ENCODE measurements around the gene DDX4. TPM values are rescaled to one million over a fixed set of nuclear protein-coding genes. Genes with fewer than 3 reads are reported as not detected.
A peak's percentile ranks its signal among the peaks of the same experiment; 100 is the strongest.

DDX4 gene
- total and polyA plus RNA-seq, 8 donors, result not detected

- no peaks in the 10 kb centered on the region for H3K9me3 ChIP-seq
Measured at GRCh38 chr5:55711507-55712022, 26.3 kb upstream of the DDX4 start.

GRCh38 chr5:55712023-55712859 is 25.6 kb upstream of the DDX4 start, which contains the start of gene SLC38A9:
TSS of gene SLC38A9 (minus strand) at chr5:55712324. CDS start at chr5:55697958, 14,366 bp downstream.
- peaks cover 0 to 17% (median 4%) of the 10 kb centered on the region in 4 donors for H3K36me3 ChIP-seq
- H3K4me3 ChIP-seq, result peak within 1 kb of the TSS; percentile 83 to 93 (median 84)
- H3K27me3 ChIP-seq, result no peaks in the 10 kb centered on the region
- WGBS, 5 donors, result 0 to 1% (median 0%) methylated on average over 53 to 55 of the region's 55 CpGs
- TF ChIP-seq POLR2A (IDR thresholded peaks at IDR 0.05) (peak in 2 of 4 donors; percentile 7 to 25), CTCF (IDR thresholded peaks at IDR 0.05) (no peak), EP300 (IDR thresholded peaks at IDR 0.05) (no peak), POLR2AphosphoS5 (IDR thresholded peaks at IDR 0.05) (peak in 2 of 3 donors; percentile 65 to 87)
- peak; percentile 97 to 99 for DNase-seq
- intact Hi-C loops (cut with DNase I; ENCODE audit: low total_unique reads), result no loop called here
- peak within 1 kb of the TSS; percentile 43 to 83 (median 77) for H3K27ac ChIP-seq
- H3K4me1 ChIP-seq, result peaks cover 8 to 42% (median 24%) of the 10 kb centered on the region in 4 donors
- H3K9me3 ChIP-seq, result peaks cover 0 to under 1% (median 0%) of the 10 kb centered on the region in 4 donors

More at GRCh38 chr5:55711507-55712022, 26.3 kb upstream of the DDX4 start:
- intact Hi-C loops (cut with DNase I; ENCODE audit: low total_unique reads), result no loop called here
- TF ChIP-seq CTCF (IDR thresholded peaks at IDR 0.05) (no peak), POLR2AphosphoS5 (IDR thresholded peaks at IDR 0.05) (no peak), POLR2A (IDR thresholded peaks at IDR 0.05) (no peak), EP300 (IDR thresholded peaks at IDR 0.05) (no peak)
- Histone ChIP-seq H3K4me1 (peaks cover 8 to 42% (median 24%) of the 10 kb centered on the region in 4 donors), H3K27ac (peak overlapping the region in 4 of 5 donors; percentile 69 to 83 (median 78)), H3K4me3 (peak overlapping the region; percentile 83 to 93 (median 84)), H3K27me3 (no peaks in the 10 kb centered on the region), H3K36me3 (peaks cover 0 to 18% (median 4%) of the 10 kb centered on the region in 4 donors)
- 5 to 12% (median 6%) methylated on average over 13 to 18 of the region's 18 CpGs for WGBS, 5 donors
- DNase-seq, result peak in 1 of 2 donors; percentile 20

- no peak for DNase-seq
- H3K9me3 ChIP-seq, result peaks cover 0 to 5% (median 0%) of the 10 kb centered on the region in 4 donors
- intact Hi-C loops (cut with DNase I; ENCODE audit: low total_unique reads), result no loop called here
- no peak overlapping the region for H3K4me3 ChIP-seq
- no peak overlapping the region for H3K27ac ChIP-seq
- peaks cover 8 to 36% (median 22%) of the 10 kb centered on the region in 4 donors for H3K4me1 ChIP-seq
- WGBS, 5 donors, result 59 to 70% (median 69%) methylated on average over 3 of the region's 3 CpGs
- H3K36me3 ChIP-seq, result peaks cover 0 to under 1% (median 0%) of the 10 kb centered on the region in 4 donors
- H3K27me3 ChIP-seq, result no peaks in the 10 kb centered on the region
- no peak for TF ChIP-seq EP300 (IDR thresholded peaks at IDR 0.05)
- TF ChIP-seq CTCF (IDR thresholded peaks at IDR 0.05), result no peak
- TF ChIP-seq POLR2A (IDR thresholded peaks at IDR 0.05), result no peak
- TF ChIP-seq POLR2AphosphoS5 (IDR thresholded peaks at IDR 0.05), result no peak
Measured at GRCh38 chr5:55713871-55714270, 24.0 kb upstream of the DDX4 start.

GRCh38 chr5:55714339-55714738 is 23.5 kb upstream of the DDX4 start:
- 30 to 51% (median 36%) methylated on average over 1 of the region's 1 CpG for WGBS, 5 donors
- Histone ChIP-seq H3K4me1 (peaks cover 8 to 31% (median 20%) of the 10 kb centered on the region in 4 donors), H3K27ac (no peak overlapping the region), H3K4me3 (no peak overlapping the region), H3K27me3 (no peaks in the 10 kb centered on the region), H3K9me3 (peaks cover 0 to 5% (median 0%) of the 10 kb centered on the region in 4 donors), H3K36me3 (no peaks in the 10 kb centered on the region)
- TF ChIP-seq EP300 (IDR thresholded peaks at IDR 0.05) (no peak), POLR2A (IDR thresholded peaks at IDR 0.05) (no peak), CTCF (IDR thresholded peaks at IDR 0.05) (no peak), POLR2AphosphoS5 (IDR thresholded peaks at IDR 0.05) (no peak)
- intact Hi-C loops (cut with DNase I; ENCODE audit: low total_unique reads), result no loop called here
- DNase-seq, result no peak
